ENCODE data around the gene PCDH9.

PCDH9 gene

GRCh38 chr13:66586489-66586888 lies 643.6 kb downstream of the PCDH9 start:
- H3K4me1 ChIP-seq (ENCODE audit: insufficient read depth, low read length, poor library complexity, severe bottlenecking) = no peaks in the 10 kb centered on the region
- no peaks in the 10 kb centered on the region for H3K9me2 ChIP-seq (replicated peaks; ENCODE audit: low read depth, low read length)
- no peaks in the 10 kb centered on the region for H3K79me2 ChIP-seq (ENCODE audit: insufficient read depth, low read length)
- no peaks in the 10 kb centered on the region for H3K27me3 ChIP-seq (ENCODE audit: insufficient read depth, low read length, poor library complexity, severe bottlenecking)
- no peak overlapping the region for H2AFZ ChIP-seq (ENCODE audit: low read length)
- no peaks in the 10 kb centered on the region for H3F3A ChIP-seq (ENCODE audit: low read depth)
- H3K4me3 ChIP-seq (ENCODE audit: low read length, poor library complexity, severe bottlenecking) = no peak overlapping the region
- H4K20me1 ChIP-seq (ENCODE audit: insufficient read depth, low read length, poor library complexity, severe bottlenecking) = no peaks in the 10 kb centered on the region
- H3K4me2 ChIP-seq (ENCODE audit: low read depth, low read length, poor library complexity, severe bottlenecking) = no peak overlapping the region
- H3K9me3 ChIP-seq (ENCODE audit: insufficient read depth, low read depth, low read length) = no peaks in the 10 kb centered on the region
- TF ChIP-seq CTCF (conservative IDR thresholded peaks at IDR 0.05; ENCODE audit: low read length) = no peak
- TF ChIP-seq EZH2phosphoT487 (IDR thresholded peaks at IDR 0.05; ENCODE audit: borderline replicate concordance) = no peak
- H3K9ac ChIP-seq (ENCODE audit: low read depth, low read length, poor library complexity, severe bottlenecking) = no peak overlapping the region
- H3K36me3 ChIP-seq (ENCODE audit: insufficient read depth, low read length) = no peaks in the 10 kb centered on the region

- Histone ChIP-seq H3K9me2 (replicated peaks; ENCODE audit: low read depth, low read length) (no peaks in the 10 kb centered on the region), H3K4me1 (ENCODE audit: insufficient read depth, low read length, poor library complexity, severe bottlenecking) (no peaks in the 10 kb centered on the region), H4K20me1 (ENCODE audit: insufficient read depth, low read length, poor library complexity, severe bottlenecking) (no peaks in the 10 kb centered on the region), H3K36me3 (ENCODE audit: insufficient read depth, low read length) (no peaks in the 10 kb centered on the region), H3K27me3 (ENCODE audit: insufficient read depth, low read length, poor library complexity, severe bottlenecking) (no peaks in the 10 kb centered on the region), H3K9ac (ENCODE audit: low read depth, low read length, poor library complexity, severe bottlenecking) (no peak overlapping the region), H3K4me3 (ENCODE audit: low read length, poor library complexity, severe bottlenecking) (no peak overlapping the region), H3K4me2 (ENCODE audit: low read depth, low read length, poor library complexity, severe bottlenecking) (no peak overlapping the region), H2AFZ (ENCODE audit: low read length) (no peak overlapping the region), H3F3A (ENCODE audit: low read depth) (no peaks in the 10 kb centered on the region), H3K79me2 (ENCODE audit: insufficient read depth, low read length) (no peaks in the 10 kb centered on the region), H3K9me3 (ENCODE audit: insufficient read depth, low read depth, low read length) (no peaks in the 10 kb centered on the region)
- no peak for TF ChIP-seq EZH2phosphoT487 (IDR thresholded peaks at IDR 0.05; ENCODE audit: borderline replicate concordance)
- no peak for TF ChIP-seq CTCF (conservative IDR thresholded peaks at IDR 0.05; ENCODE audit: low read length)
These were observed 644.4 kb downstream of the PCDH9 start for GRCh38 chr13:66585669-66586203.

DNA sequence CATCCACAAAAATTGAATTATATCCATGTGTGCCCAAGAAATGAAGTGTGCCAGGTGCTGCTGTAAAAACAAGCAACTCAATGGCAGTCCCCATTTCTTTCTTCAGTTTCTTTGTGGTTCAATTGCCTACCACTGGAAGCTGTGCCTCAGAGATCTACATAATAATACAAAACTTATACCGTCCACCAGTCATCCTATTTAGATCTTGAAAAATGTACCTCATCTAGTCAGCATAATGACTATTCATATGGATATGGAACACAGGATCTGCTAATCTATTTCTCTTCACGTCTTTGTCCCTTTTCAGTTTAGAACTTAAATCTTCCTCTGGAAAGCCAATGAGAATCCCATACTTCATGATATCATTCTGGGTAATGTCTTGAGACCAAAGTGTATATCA lies 648.5 kb downstream of the PCDH9 start:
- H3F3A ChIP-seq (ENCODE audit: low read depth) = no peaks in the 10 kb centered on the region
- no peaks in the 10 kb centered on the region for H3K79me2 ChIP-seq (ENCODE audit: insufficient read depth, low read length)
- H3K4me3 ChIP-seq (ENCODE audit: low read length, poor library complexity, severe bottlenecking) = no peak overlapping the region
- TF ChIP-seq CTCF (conservative IDR thresholded peaks at IDR 0.05; ENCODE audit: low read length) (no peak), EZH2phosphoT487 (IDR thresholded peaks at IDR 0.05; ENCODE audit: borderline replicate concordance) (no peak)
- H2AFZ ChIP-seq (ENCODE audit: low read length) = no peak overlapping the region
- H3K4me1 ChIP-seq (ENCODE audit: insufficient read depth, low read length, poor library complexity, severe bottlenecking) = no peaks in the 10 kb centered on the region
- H3K4me2 ChIP-seq (ENCODE audit: low read depth, low read length, poor library complexity, severe bottlenecking) = no peak overlapping the region
- H3K36me3 ChIP-seq (ENCODE audit: insufficient read depth, low read length) = no peaks in the 10 kb centered on the region
- H3K9me2 ChIP-seq (replicated peaks; ENCODE audit: low read depth, low read length) = no peaks in the 10 kb centered on the region
- no peaks in the 10 kb centered on the region for H3K9me3 ChIP-seq (ENCODE audit: insufficient read depth, low read depth, low read length)
- H4K20me1 ChIP-seq (ENCODE audit: insufficient read depth, low read length, poor library complexity, severe bottlenecking) = no peaks in the 10 kb centered on the region
- H3K27me3 ChIP-seq (ENCODE audit: insufficient read depth, low read length, poor library complexity, severe bottlenecking) = no peaks in the 10 kb centered on the region
- no peak overlapping the region for H3K9ac ChIP-seq (ENCODE audit: low read depth, low read length, poor library complexity, severe bottlenecking)

Measured in Loucy (cell line).